Colonic mucosa (tissue), 4 donors: ENCODE results near the gene JPH4. TPM values are rescaled to one million over a fixed set of nuclear protein-coding genes. Genes with fewer than 3 reads are reported as not detected.

Experiments used
- DNase-seq: peaks from one replicate; pipeline ENCODE4 v3.0.0-alpha.2; 2020
- H3K27ac ChIP-seq: fragments of 200-600 bp; one replicate; pipeline ENCODE4 v1.8.0; 2021
- H3K27me3 ChIP-seq: fragments of 200-600 bp; one replicate; pipeline ENCODE4 v1.8.0; 2021
- H3K36me3 ChIP-seq: fragments of 200-600 bp; one replicate; pipeline ENCODE4 v1.8.0; 2021
- H3K4me1 ChIP-seq: fragments of 200-600 bp; one replicate; pipeline ENCODE4 v1.8.0; 2021; ENCODE audit warnings: mild to moderate bottlenecking
- H3K4me3 ChIP-seq: fragments of 200-600 bp; one replicate; pipeline ENCODE4 v1.8.0; 2021
- H3K9ac ChIP-seq, 2 donors: one replicate each; pipeline ENCODE4 v1.7.0; 2013; ENCODE audit warnings: control low read depth in 2 of 2, low read depth in 2 of 2, low read length in 2 of 2
- H3K9me3 ChIP-seq: fragments of 200-600 bp; one replicate; pipeline ENCODE4 v1.8.0; 2021
- CTCF ChIP-seq: fragments of 200-600 bp; IDR thresholded peaks from one replicate; pipeline ENCODE4 v1.8.0; 2022; ENCODE audit warnings: antibody characterized with exemption, mild to moderate bottlenecking
- intact Hi-C: fragments of 100-400 bp; cut with DNase I; formaldehyde crosslinking; loops from one replicate; pipeline ENCODE4 v1.14.1; 2022
- total RNA-seq, 2 donors: library from RNA; stranded (reverse); fragmentation: NEBNext Ultra II Directional in 1 of 2; extraction: Animal tissue kit (Norgen Biotek cat#: 25700) in 1 of 2; gene quantifications; one replicate each; pipeline ENCODE4 v1.2.1, GENCODE V29; 2021
- donor health status: healthy.
- donor health status: DM: no; HTN: no; CAD: no.
- donor health status: DM: no; HTN: no; CAD: no.

The JPH4 gene
- total RNA-seq, 2 donors from 2014 or later = 0.30 to 0.58 TPM

GRCh38 chr14:23570806-23571483 lies 7.6 kb downstream of the JPH4 start:
- intact Hi-C loops = no loop called here
- no peak overlapping the region for H3K9ac ChIP-seq
- no peak overlapping the region for H3K27ac ChIP-seq
- H3K9me3 ChIP-seq = no peaks in the 10 kb centered on the region
- H3K27me3 ChIP-seq = peaks cover 9% of the 10 kb centered on the region
- TF ChIP-seq CTCF = no peak
- H3K36me3 ChIP-seq = no peaks in the 10 kb centered on the region
- H3K4me1 ChIP-seq = no peaks in the 10 kb centered on the region
- DNase-seq = no peak
- no peak overlapping the region for H3K4me3 ChIP-seq

GRCh38 chr14:23569443-23570151 lies 9.0 kb downstream of the JPH4 start:
- Histone ChIP-seq H3K9ac (no peak overlapping the region), H3K27me3 (no peaks in the 10 kb centered on the region), H3K4me3 (no peak overlapping the region), H3K36me3 (no peaks in the 10 kb centered on the region), H3K4me1 (no peaks in the 10 kb centered on the region), H3K9me3 (no peaks in the 10 kb centered on the region), H3K27ac (no peak overlapping the region)
- intact Hi-C loops = no loop called here
- peak; percentile 19 for DNase-seq
- TF ChIP-seq CTCF = no peak

GRCh38 chr14:23568600-23569331 lies 9.8 kb downstream of the JPH4 start:
- H3K4me3 ChIP-seq = no peak overlapping the region
- H3K9ac ChIP-seq = no peak overlapping the region
- H3K27me3 ChIP-seq = no peaks in the 10 kb centered on the region
- H3K4me1 ChIP-seq = no peaks in the 10 kb centered on the region
- no peaks in the 10 kb centered on the region for H3K9me3 ChIP-seq
- H3K27ac ChIP-seq = no peak overlapping the region
- DNase-seq = no peak
- intact Hi-C loops = no loop called here
- peak; percentile 10 for TF ChIP-seq CTCF
- no peaks in the 10 kb centered on the region for H3K36me3 ChIP-seq

- Histone ChIP-seq H3K27ac (peak overlapping the region; percentile 79), H3K36me3 (no peaks in the 10 kb centered on the region), H3K9ac (peak overlapping the region in 1 of 2 donors; percentile 82), H3K27me3 (no peaks in the 10 kb centered on the region), H3K4me1 (no peaks in the 10 kb centered on the region), H3K4me3 (peak overlapping the region; percentile 77), H3K9me3 (no peaks in the 10 kb centered on the region)
- TF ChIP-seq CTCF = no peak
- DNase-seq = no peak
- intact Hi-C loops = no loop called here
Observed at GRCh38 chr14:23568021-23568599, 10.5 kb downstream of the JPH4 start.
